Loucy (cell line): Measurements from ENCODE around the gene SLC52A1.

Experiments
- H2AFZ ChIP-seq: fragments of 200-600 bp; sonication (generic); 2 replicates; pipeline ENCODE4 v1.6.0; 2016; ENCODE audit warnings: antibody characterized with exemption, mild to moderate bottlenecking, low read length, moderate library complexity
- H3F3A ChIP-seq: fragments of 200-600 bp; 2 replicates; pipeline ENCODE4 v1.6.0; 2016; ENCODE audit warnings: antibody characterized with exemption, low read depth, mild to moderate bottlenecking
- H3K27me3 ChIP-seq: fragments of 200-600 bp; sonication (generic); 2 replicates; pipeline ENCODE4 v1.6.1; 2014; ENCODE audit warnings: low read length, mild to moderate bottlenecking; ENCODE audit not compliant: insufficient read depth, poor library complexity, severe bottlenecking
- H3K36me3 ChIP-seq: fragments of 200-600 bp; sonication (generic); 2 replicates; pipeline ENCODE4 v1.6.1; 2016; ENCODE audit warnings: low read length; ENCODE audit not compliant: insufficient read depth
- H3K4me1 ChIP-seq: fragments of 200-600 bp; sonication (generic); 2 replicates; pipeline ENCODE4 v1.5.1; 2014; ENCODE audit warnings: low read length, mild to moderate bottlenecking; ENCODE audit not compliant: insufficient read depth, poor library complexity, severe bottlenecking
- H3K4me2 ChIP-seq: fragments of 200-600 bp; sonication (generic); 2 replicates; pipeline ENCODE4 v1.6.0; 2014; ENCODE audit warnings: antibody characterized with exemption, low read length, low read depth, mild to moderate bottlenecking; ENCODE audit not compliant: poor library complexity, severe bottlenecking
- H3K4me3 ChIP-seq: fragments of 200-600 bp; sonication (generic); 2 replicates; pipeline ENCODE4 v1.5.1; 2014; ENCODE audit warnings: low read length, mild to moderate bottlenecking, mixed read lengths; ENCODE audit not compliant: poor library complexity, severe bottlenecking
- H3K79me2 ChIP-seq: fragments of 200-600 bp; sonication (generic); 2 replicates; pipeline ENCODE4 v1.6.1; 2014; ENCODE audit warnings: low read length; ENCODE audit not compliant: insufficient read depth
- H3K9ac ChIP-seq: fragments of 200-600 bp; sonication (generic); 2 replicates; pipeline ENCODE4 v1.6.0; 2014; ENCODE audit warnings: mild to moderate bottlenecking, low read depth, low read length, moderate library complexity; ENCODE audit not compliant: poor library complexity, severe bottlenecking
- H3K9me2 ChIP-seq: fragments of 200-600 bp; sonication (generic); replicated peaks from 2 replicates; pipeline ENCODE4 v1.6.1; 2016; ENCODE audit warnings: low read depth, low read length, mixed read lengths
- H3K9me3 ChIP-seq: fragments of 200-600 bp; sonication (generic); 2 replicates; pipeline ENCODE4 v1.6.1; 2014; ENCODE audit warnings: mild to moderate bottlenecking, antibody characterized with exemption, low read length, low read depth; ENCODE audit not compliant: insufficient read depth
- H4K20me1 ChIP-seq: fragments of 200-600 bp; sonication (generic); 2 replicates; pipeline ENCODE4 v1.6.0; 2014; ENCODE audit warnings: antibody characterized with exemption, low read length, mild to moderate bottlenecking; ENCODE audit not compliant: insufficient read depth, poor library complexity, severe bottlenecking
- CTCF ChIP-seq: fragments of 200-600 bp; sonication (generic); conservative IDR thresholded peaks from 2 replicates; pipeline ENCODE4 v1.5.1; 2014; ENCODE audit warnings: mild to moderate bottlenecking, antibody characterized with exemption, low read length
- EZH2phosphoT487 ChIP-seq: fragments of 200-600 bp; IDR thresholded peaks from 2 replicates; pipeline ENCODE4 v1.6.1; 2018; ENCODE audit warnings: antibody characterized with exemption, mild to moderate bottlenecking, moderate library complexity, borderline replicate concordance

Gene SLC52A1

GRCh38 chr17:5019475-5019956 lies 15.7 kb downstream of the SLC52A1 start:
- H3K9me2 ChIP-seq = no peaks in the 10 kb centered on the region
- H3K9me3 ChIP-seq = no peaks in the 10 kb centered on the region
- H3K36me3 ChIP-seq = peaks cover 8% of the 10 kb centered on the region; the same call in 1 of the 2 replicates
- no peak overlapping the region for H3K4me3 ChIP-seq
- H3F3A ChIP-seq = no peaks in the 10 kb centered on the region
- no peak overlapping the region for H2AFZ ChIP-seq
- H4K20me1 ChIP-seq = no peaks in the 10 kb centered on the region
- H3K27me3 ChIP-seq = no peaks in the 10 kb centered on the region
- TF ChIP-seq CTCF (peak; percentile 61), EZH2phosphoT487 (no peak)
- no peaks in the 10 kb centered on the region for H3K4me1 ChIP-seq
- no peak overlapping the region for H3K9ac ChIP-seq
- no peaks in the 10 kb centered on the region for H3K79me2 ChIP-seq
- no peak overlapping the region for H3K4me2 ChIP-seq

- Histone ChIP-seq H3K4me1 (no peaks in the 10 kb centered on the region), H3K36me3 (0 out of 2 replicates have a peak, but pooled peaks cover 4% of the 10 kb centered on the region), H3K9ac (no peak overlapping the region), H4K20me1 (no peaks in the 10 kb centered on the region), H3K9me2 (no peaks in the 10 kb centered on the region), H2AFZ (no peak overlapping the region), H3F3A (no peaks in the 10 kb centered on the region), H3K4me3 (no peak overlapping the region), H3K4me2 (no peak overlapping the region), H3K9me3 (no peaks in the 10 kb centered on the region), H3K27me3 (no peaks in the 10 kb centered on the region), H3K79me2 (no peaks in the 10 kb centered on the region)
- TF ChIP-seq EZH2phosphoT487 (no peak), CTCF (no peak)
Measured at GRCh38 chr17:5014357-5014756, 20.9 kb downstream of the SLC52A1 start.

- Histone ChIP-seq H3K9ac (no peak overlapping the region), H4K20me1 (no peaks in the 10 kb centered on the region), H3F3A (no peaks in the 10 kb centered on the region), H2AFZ (no peak overlapping the region), H3K9me3 (no peaks in the 10 kb centered on the region), H3K27me3 (no peaks in the 10 kb centered on the region), H3K9me2 (no peaks in the 10 kb centered on the region), H3K36me3 (peaks cover 8% of the 10 kb centered on the region; the same call in 1 of the 2 replicates), H3K4me3 (no peak overlapping the region), H3K79me2 (no peaks in the 10 kb centered on the region), H3K4me1 (no peaks in the 10 kb centered on the region), H3K4me2 (no peak overlapping the region)
- TF ChIP-seq EZH2phosphoT487 = no peak
- no peak for TF ChIP-seq CTCF
Measured at GRCh38 chr17:5011928-5012327, 23.3 kb downstream of the SLC52A1 start.
